Measurements from ENCODE around the gene ETS1.

ETS1 gene

GRCh38 chr11:128463371-128463829 is 124.0 kb downstream of the ETS1 start:
- Histone ChIP-seq H3K9ac (ENCODE audit: low read length) (no peak overlapping the region), H3K36me3 (replicated peaks; ENCODE audit: low read depth, low read length) (peaks cover 83% of the 10 kb centered on the region), H3K79me2 (ENCODE audit: low read length) (peaks cover 36% of the 10 kb centered on the region), H3K4me2 (ENCODE audit: low read length) (no peak overlapping the region), H4K20me1 (ENCODE audit: insufficient read depth, low read length) (no peaks in the 10 kb centered on the region), H3K9me3 (ENCODE audit: insufficient read depth, low read length) (no peaks in the 10 kb centered on the region), H3K27me3 (ENCODE audit: low read depth, low read length) (no peaks in the 10 kb centered on the region), H2AFZ (ENCODE audit: low read depth, low read length) (no peak overlapping the region), H3K4me1 (ENCODE audit: low read length) (peaks cover 25% of the 10 kb centered on the region), H3K4me3 (ENCODE audit: low read length) (no peak overlapping the region), H3K27ac (ENCODE audit: low read length) (no peak overlapping the region)
- TF ChIP-seq, protein P1, sequence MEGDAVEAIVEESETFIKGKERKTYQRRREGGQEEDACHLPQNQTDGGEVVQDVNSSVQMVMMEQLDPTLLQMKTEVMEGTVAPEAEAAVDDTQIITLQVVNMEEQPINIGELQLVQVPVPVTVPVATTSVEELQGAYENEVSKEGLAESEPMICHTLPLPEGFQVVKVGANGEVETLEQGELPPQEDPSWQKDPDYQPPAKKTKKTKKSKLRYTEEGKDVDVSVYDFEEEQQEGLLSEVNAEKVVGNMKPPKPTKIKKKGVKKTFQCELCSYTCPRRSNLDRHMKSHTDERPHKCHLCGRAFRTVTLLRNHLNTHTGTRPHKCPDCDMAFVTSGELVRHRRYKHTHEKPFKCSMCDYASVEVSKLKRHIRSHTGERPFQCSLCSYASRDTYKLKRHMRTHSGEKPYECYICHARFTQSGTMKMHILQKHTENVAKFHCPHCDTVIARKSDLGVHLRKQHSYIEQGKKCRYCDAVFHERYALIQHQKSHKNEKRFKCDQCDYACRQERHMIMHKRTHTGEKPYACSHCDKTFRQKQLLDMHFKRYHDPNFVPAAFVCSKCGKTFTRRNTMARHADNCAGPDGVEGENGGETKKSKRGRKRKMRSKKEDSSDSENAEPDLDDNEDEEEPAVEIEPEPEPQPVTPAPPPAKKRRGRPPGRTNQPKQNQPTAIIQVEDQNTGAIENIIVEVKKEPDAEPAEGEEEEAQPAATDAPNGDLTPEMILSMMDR (IDR thresholded peaks at IDR 0.05; ENCODE audit: low read depth, low read length): no peak

- Histone ChIP-seq H2AFZ (ENCODE audit: low read depth, low read length) (no peak overlapping the region), H3K9ac (ENCODE audit: low read length) (no peak overlapping the region), H3K4me1 (ENCODE audit: low read length) (peaks cover 20% of the 10 kb centered on the region), H3K27me3 (ENCODE audit: low read depth, low read length) (no peaks in the 10 kb centered on the region), H4K20me1 (ENCODE audit: insufficient read depth, low read length) (no peaks in the 10 kb centered on the region), H3K36me3 (replicated peaks; ENCODE audit: low read depth, low read length) (peaks cover 86% of the 10 kb centered on the region), H3K9me3 (ENCODE audit: insufficient read depth, low read length) (no peaks in the 10 kb centered on the region), H3K27ac (ENCODE audit: low read length) (0 out of 2 replicates have a peak overlapping the region, but pooled peaks have one; percentile 6), H3K4me3 (ENCODE audit: low read length) (no peak overlapping the region), H3K79me2 (ENCODE audit: low read length) (peaks cover 31% of the 10 kb centered on the region), H3K4me2 (ENCODE audit: low read length) (no peak overlapping the region)
- no peak for TF ChIP-seq EZH2phosphoT487 (IDR thresholded peaks at IDR 0.05; ENCODE audit: low read depth)
These were observed 124.4 kb downstream of the ETS1 start for GRCh38 chr11:128462922-128463321.

DNA sequence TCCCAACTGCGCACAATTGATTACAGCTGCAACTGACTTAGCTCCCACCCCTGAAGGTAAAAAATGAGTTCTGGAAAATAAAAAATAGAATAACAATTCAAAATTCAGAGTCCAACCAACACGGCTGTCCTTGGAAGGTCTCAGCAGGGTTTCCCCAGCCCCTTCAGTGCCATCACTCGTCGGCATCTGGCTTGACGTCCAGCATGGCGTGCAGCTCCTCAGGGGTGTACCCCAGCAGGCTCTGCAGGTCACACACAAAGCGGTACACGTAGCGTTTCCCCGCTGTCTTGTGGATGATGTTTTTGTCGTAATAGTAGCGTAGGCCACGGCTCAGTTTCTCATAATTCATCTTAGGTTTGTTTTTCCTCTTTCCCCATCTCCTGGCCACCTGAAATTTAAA is 125.2 kb downstream of the ETS1 start:
- no peak overlapping the region for H3K4me2 ChIP-seq (ENCODE audit: low read length)
- H3K27me3 ChIP-seq (ENCODE audit: low read depth, low read length): no peaks in the 10 kb centered on the region
- no peaks in the 10 kb centered on the region for H4K20me1 ChIP-seq (ENCODE audit: insufficient read depth, low read length)
- no peak overlapping the region for H2AFZ ChIP-seq (ENCODE audit: low read depth, low read length)
- peaks cover 13% of the 10 kb centered on the region for H3K4me1 ChIP-seq (ENCODE audit: low read length)
- H3K4me3 ChIP-seq (ENCODE audit: low read length): no peak overlapping the region
- peaks cover 86% of the 10 kb centered on the region for H3K36me3 ChIP-seq (replicated peaks; ENCODE audit: low read depth, low read length)
- no peaks in the 10 kb centered on the region for H3K9me3 ChIP-seq (ENCODE audit: insufficient read depth, low read length)
- no peak for TF ChIP-seq EZH2phosphoT487 (IDR thresholded peaks at IDR 0.05; ENCODE audit: low read depth)
- TF ChIP-seq, protein P1 (IDR thresholded peaks at IDR 0.05; ENCODE audit: low read depth, low read length): no peak
- H3K79me2 ChIP-seq (ENCODE audit: low read length): peaks cover 24% of the 10 kb centered on the region
- H3K9ac ChIP-seq (ENCODE audit: low read length): no peak overlapping the region
- no peak overlapping the region for H3K27ac ChIP-seq (ENCODE audit: low read length)

DNA sequence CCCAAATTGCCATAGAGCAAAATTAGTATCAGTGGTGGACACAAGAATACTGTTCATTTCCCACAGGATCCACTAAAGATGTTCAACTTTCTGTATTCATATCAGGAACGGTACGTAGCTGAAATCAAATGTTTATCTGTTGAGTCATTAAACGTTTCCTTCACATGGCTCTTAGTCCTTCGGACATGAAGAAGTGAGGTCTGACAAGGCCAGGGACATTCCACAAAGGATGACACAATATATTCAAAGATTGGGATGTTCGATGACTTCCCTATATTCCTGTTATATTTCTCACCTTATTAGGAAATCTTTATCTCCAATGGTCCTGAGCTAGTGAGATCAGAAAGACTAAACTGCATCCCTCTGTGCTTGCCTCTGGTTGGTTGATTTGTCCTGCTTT is 129.0 kb downstream of the ETS1 start:
- Histone ChIP-seq H3K4me1 (ENCODE audit: low read length) (peaks cover 14% of the 10 kb centered on the region), H3K27ac (ENCODE audit: low read length) (no peak overlapping the region), H2AFZ (ENCODE audit: low read depth, low read length) (no peak overlapping the region), H3K9me3 (ENCODE audit: insufficient read depth, low read length) (no peaks in the 10 kb centered on the region), H3K9ac (ENCODE audit: low read length) (no peak overlapping the region), H3K36me3 (replicated peaks; ENCODE audit: low read depth, low read length) (peaks cover 58% of the 10 kb centered on the region), H3K4me3 (ENCODE audit: low read length) (no peak overlapping the region), H3K4me2 (ENCODE audit: low read length) (no peak overlapping the region), H3K27me3 (ENCODE audit: low read depth, low read length) (no peaks in the 10 kb centered on the region), H4K20me1 (ENCODE audit: insufficient read depth, low read length) (no peaks in the 10 kb centered on the region), H3K79me2 (ENCODE audit: low read length) (no peaks in the 10 kb centered on the region)
- TF ChIP-seq, protein P1 (IDR thresholded peaks at IDR 0.05; ENCODE audit: low read depth, low read length): no peak
- TF ChIP-seq EZH2phosphoT487 (IDR thresholded peaks at IDR 0.05; ENCODE audit: low read depth): no peak

DNA sequence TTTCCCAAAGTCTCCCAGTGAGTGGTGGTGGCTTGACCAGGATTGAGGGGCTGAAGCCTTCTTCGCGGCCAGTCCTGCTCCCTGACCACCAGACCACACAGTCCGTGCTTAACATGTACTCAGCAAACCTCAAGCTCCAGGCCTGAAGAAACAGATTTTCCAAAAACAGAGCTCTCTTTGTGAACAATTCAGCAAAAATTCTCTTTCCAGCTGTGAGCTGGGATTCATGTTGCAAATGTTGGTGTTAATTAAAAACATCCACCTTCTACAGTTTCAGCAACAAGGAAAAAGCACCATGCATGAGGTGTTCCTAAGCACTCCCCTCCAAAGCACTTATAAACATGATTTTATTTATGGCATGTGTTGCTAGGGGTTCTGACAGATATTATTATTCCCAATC is 129.5 kb downstream of the ETS1 start:
- no peaks in the 10 kb centered on the region for H3K27me3 ChIP-seq (ENCODE audit: low read depth, low read length)
- H3K27ac ChIP-seq (ENCODE audit: low read length): no peak overlapping the region
- no peaks in the 10 kb centered on the region for H4K20me1 ChIP-seq (ENCODE audit: insufficient read depth, low read length)
- H3K4me3 ChIP-seq (ENCODE audit: low read length): no peak overlapping the region
- H3K79me2 ChIP-seq (ENCODE audit: low read length): no peaks in the 10 kb centered on the region
- H3K36me3 ChIP-seq (replicated peaks; ENCODE audit: low read depth, low read length): peaks cover 54% of the 10 kb centered on the region
- TF ChIP-seq, protein P1 (IDR thresholded peaks at IDR 0.05; ENCODE audit: low read depth, low read length): no peak
- TF ChIP-seq EZH2phosphoT487 (IDR thresholded peaks at IDR 0.05; ENCODE audit: low read depth): no peak
- H3K4me1 ChIP-seq (ENCODE audit: low read length): peaks cover 14% of the 10 kb centered on the region
- H3K9me3 ChIP-seq (ENCODE audit: insufficient read depth, low read length): no peaks in the 10 kb centered on the region
- no peak overlapping the region for H3K4me2 ChIP-seq (ENCODE audit: low read length)
- H2AFZ ChIP-seq (ENCODE audit: low read depth, low read length): no peak overlapping the region
- H3K9ac ChIP-seq (ENCODE audit: low read length): no peak overlapping the region
